ENCODE results near the gene CDKL2.
"Not testable (repeated sequence)": the region's sequence is repeated elsewhere in the genome, so short reads cannot be mapped to it uniquely, and the experiment has no call there.

CDKL2 gene

DNA sequence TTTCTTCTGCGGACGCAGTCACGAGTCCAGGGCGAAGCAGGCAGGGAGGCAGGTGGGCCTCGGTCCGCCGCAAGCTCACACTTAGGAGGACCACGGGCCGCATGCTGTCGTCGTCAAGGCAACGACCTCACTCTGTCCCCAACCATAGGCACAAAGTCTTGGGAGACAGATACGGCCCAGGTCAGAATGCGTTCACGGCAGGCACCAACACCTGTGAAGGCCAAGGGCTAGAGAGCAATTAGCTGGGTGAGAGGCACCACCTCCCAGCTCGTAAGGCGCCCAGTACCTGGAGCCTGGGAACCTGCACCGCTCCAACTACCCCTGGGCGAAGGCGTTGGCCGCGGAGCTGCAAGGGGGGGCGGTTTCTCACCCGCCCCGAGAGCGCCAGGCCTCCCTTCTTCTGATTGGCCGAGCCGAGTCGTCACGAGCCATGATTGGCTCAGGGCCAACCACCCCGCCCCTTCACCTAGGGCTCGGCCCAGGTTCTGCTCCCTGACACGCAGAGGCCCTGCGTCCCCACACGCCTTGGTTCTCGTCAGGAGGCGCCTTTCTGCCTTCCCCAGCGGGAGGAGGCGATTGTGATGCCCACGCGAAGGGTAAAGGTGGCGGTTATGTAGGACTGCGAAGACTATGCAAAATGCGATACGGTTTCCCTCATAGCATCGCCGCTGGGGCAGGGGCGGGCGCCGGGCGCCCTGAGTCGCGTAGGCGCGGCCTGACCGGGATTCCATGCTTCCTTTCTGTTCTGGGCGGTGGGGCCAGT is at the start of gene CDKL2:
TSS of gene CDKL2 (minus strand) at position 355 of the 763 bp plus-strand sequence. CDS start 4,540 bp downstream, outside the sequence.
- peak; percentile 79 for DNase-seq

DNA sequence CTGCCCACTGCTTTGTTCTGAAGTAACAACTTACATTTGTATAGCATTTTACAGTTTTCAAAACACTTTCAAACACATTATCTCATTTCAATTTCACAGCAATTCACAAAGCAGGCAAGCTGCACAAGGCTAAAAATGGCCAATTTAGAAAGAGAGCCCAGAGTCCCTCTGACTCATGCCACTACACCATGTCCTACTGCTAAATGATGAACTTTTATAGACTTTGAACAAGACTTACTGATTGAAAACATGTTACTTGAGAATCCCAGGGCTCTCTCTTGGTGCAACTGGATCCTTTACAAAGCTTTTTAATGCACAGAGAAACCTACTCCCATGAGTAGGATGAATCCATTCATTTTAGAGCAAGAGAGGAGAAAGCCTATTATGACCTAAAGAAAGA is 48.6 kb upstream of the CDKL2 start:
- DNase-seq = no peak

DNA sequence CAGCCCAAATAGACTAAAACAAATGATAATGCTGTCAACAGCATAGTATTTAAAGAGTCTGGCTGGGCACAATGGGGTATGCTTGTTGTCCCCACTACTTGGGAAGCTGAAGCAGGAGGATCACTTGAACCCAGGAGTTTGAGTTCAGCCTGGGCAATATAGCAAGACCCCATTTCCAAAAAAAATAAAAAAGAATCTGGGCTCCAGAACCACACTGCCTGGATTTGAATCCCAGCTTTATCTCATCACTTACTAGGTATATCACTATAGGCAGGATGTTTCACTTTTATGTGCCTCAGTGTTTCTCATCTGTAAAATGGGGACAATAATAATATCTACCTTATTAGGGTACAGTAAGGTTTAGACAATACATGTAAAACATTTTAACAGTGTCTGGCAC is 48.1 kb upstream of the CDKL2 start:
- DNase-seq = no peak

DNA sequence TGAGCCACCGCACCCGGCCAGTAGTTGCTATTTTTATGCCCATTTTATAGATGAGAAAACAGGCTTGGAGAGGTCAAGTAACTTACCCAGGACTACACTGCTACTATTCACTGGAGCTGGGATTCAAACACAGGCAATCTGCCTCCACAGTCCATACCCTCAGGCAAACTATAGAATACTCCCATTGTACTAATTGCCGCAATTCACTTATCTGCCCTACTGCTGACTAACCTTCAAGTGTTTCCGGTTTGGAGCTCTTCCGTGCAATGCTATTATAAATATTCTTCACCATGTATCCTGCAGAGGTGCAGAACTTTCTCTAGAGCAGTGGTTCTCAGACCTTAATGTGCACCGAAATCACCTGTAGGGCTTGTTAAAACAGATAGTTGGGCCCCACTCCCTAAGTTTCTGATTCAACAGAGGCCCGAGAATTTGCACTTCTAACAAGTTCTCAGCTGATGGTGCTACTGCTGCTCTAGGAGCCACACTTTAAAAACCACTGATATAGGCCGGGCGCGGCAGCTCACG is 44.7 kb upstream of the CDKL2 start:
- no peak for DNase-seq

DNA sequence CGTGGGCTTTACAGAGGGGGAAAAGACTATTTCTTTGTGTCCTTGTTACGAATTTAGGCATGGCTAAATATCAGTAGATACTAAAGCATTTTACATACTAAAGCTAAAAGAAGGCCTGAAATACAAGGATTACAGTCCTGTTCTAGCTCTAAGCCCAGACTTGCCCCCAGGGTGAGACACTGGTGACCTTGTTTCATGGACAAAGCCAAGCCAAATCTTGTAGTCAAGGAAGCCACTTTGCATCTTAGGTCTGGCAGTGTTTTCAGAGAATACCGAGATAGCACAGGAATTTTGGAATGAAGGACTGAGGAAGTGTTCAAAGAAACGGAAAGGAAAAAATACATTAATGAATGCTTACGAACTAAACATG is 43.6 kb upstream of the CDKL2 start:
- no peak for DNase-seq

DNA sequence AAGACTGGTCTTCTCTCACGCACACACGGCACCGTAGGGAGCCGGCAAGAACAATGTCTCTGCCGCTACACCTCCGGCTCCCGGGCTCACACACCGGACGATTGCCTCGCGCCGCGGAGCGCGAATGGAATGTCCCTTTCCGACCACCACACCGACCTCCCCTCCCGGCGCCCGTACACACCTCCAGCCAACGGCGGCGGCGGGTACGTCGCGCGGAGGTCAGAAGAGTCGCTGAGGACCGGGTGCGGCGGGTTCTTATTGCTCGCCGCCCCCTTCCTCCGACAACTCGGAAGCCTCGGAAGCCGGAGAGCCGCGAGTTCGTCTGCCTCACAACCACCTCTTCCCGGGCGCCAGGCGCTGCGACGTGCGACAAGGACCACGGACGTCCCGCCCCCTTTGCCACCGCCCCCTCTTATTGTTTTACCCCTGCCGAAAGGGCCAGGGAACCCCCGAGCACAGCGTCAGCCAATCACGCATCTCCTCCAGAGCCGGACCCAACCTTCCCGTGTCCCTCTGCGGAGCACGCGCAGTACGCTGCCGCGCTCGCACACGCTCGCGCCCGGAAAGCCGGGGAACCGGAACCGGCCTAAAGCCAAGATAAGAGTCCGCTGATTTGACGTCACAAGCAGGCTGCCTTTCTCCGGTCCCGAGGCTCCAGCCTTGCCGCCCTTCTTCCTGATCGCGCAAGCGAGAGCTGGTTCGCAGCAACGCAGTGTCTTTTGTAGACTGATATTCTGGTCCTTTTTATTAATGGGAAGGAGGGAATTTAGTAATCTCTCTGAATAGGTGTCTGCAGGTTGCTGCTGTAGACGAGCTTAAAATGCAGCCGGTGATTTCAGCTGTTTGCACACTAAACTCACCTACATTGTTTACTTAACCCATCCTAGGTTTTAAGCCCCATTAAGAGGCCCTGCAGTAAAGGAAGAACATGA is 43.0 kb upstream of the CDKL2 start, which contains the start of gene G3BP2:
TSS of gene G3BP2 (minus strand) at position 385 of the 932 bp plus-strand sequence. CDS start 11,386 bp downstream, outside the sequence.
- DNase-seq = peak; percentile 99

DNA sequence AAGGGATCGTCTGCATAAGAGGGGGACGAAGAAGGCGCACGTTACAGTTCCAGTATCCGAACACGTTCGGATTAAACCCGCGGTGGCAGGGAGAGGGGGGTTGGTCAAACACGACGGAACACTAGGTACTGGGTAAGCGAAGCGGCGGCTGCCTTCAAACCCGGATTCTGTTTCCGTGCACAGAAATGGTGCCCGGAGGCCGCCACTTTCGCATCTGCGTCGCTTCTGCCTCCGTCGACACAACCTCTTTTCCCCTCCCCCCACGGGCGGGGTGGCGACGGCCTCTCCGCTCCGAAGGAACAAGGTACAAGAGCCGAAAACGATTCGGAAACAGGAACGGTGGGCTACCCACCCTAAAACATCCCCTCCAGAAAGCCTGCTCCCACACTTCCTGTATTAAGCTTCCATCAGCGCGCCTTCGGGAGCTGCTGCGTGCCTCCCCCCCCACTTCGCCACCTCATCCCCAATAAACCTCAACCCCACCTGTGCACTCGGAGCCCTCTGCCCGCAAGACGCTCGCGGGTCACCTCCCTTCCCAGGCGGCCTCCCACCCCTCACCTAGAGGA is 42.2 kb upstream of the CDKL2 start:
- peak; percentile 46 for DNase-seq

DNA sequence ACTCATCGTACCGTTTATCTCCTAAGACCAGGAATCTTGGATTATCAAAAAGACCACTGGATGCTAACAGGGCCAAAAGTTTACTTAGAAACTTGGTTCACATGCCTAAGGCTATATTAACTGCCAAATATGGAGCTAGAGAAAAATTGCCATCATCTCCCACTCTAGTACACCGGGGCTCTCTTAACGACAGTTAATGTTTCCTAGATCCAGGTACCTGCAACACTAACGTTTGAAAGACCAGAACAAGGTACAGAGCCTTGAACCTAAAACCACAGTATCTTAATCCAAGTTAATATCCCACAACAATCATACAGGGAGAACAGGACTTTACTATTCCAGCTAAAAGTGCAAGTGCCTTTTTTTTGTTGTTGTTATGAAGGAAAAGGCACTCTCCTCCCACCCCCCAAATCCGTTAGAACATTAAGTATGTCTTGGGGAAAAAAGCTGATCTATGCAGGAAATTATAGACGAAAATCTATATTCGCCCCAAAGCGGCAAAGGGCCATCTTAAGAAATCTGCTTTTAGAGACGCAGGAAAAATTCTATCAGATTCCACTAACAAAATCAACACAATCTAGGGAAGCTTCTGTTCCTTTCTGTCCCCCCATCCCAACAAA is 41.6 kb upstream of the CDKL2 start:
- DNase-seq = no peak

DNA sequence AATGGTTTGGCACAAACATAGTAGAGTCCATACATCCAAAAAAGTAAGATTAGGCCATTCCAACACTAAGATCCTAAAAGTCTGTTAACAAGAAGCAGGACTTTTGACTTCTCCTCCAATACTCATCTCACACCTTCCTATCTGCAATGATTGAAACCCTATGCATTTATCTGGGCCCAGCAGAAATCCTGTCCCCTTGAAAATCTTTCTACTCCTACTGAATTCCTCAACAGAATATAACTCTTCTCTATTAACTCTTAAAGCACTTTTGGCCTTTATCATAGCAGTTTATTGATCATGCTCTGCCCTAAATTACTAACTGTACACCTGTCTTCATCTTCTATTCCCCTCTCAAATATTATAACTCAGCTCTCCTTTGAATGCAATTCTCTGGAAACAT is 38.3 kb upstream of the CDKL2 start:
- no peak for DNase-seq

DNA sequence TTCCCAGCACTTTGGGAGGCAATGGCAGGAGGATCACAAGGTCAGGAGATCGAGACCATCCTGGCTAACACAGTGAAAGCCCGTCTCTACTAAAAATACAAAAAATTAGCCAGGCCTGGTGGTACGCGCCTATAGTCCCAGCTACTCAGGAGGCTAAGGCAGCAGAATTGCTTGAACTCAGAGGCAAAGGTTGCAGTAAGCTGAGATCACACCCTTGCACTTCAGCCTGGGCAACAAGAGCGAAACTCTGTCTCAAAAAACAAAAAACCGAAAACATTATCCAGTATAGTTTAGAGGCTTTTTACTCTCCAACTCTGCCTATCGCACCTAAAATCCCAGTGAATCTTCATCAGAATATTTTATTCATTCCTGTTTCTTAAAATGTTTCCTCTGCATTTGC is 37.3 kb upstream of the CDKL2 start:
- not testable (repeated sequence) for DNase-seq

DNA sequence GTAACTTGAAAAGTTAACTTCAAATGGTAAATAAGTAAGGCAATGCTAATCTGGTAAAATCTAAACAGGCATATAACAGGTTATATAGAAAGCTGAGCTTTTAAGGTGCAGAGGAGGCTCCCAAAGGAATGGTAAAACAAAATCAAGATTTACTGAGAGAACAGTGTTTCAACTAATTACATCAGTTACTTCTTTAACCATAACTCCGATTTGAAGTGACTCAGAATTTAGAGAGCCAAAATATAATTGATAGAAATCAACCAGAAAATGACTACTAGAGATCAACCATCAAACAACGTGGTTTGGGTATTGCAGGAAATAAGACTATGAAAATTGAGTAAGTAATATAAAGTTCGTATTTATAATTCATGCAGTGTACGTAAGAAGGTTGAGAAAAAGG is 36.0 kb upstream of the CDKL2 start:
- DNase-seq = no peak

DNA sequence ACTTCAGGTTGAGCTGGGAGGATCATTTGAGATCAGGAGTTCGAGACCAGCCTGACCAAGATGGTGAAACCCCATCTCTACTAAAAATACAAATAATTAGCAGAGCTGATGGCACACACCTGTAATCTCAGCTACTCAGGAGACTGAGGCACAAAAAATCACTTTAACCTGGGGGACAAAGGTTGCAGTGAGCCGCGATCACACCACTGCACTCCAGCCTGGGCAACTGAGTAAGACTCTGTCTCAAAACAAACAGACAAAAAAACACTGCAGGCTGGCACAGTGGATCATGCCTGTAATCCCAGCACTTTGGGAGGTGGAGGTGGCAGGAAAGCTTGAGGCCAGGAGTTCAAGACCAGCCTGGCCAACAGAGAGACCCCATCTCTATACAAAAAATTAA is 34.3 kb upstream of the CDKL2 start:
- not testable (repeated sequence) for DNase-seq

DNA sequence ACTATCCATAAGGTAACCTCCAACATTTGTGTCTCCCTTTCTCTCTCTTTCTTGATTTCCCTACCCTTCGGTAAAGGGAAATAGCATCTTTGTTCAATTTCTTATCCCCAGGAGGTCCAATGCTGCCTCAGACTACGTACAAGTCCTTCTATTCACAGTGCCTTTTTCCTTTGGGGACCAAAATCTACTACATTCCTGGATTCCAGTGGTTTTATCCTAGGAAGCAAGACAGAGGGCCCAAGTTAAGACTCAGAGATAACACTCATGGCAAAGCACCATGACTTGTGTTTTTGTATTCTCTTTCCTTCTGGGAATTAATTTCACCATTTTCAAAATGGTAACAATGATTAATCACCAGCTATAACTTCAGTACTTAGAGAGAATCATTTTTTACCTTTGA is 32.3 kb upstream of the CDKL2 start:
- no peak for DNase-seq

DNA sequence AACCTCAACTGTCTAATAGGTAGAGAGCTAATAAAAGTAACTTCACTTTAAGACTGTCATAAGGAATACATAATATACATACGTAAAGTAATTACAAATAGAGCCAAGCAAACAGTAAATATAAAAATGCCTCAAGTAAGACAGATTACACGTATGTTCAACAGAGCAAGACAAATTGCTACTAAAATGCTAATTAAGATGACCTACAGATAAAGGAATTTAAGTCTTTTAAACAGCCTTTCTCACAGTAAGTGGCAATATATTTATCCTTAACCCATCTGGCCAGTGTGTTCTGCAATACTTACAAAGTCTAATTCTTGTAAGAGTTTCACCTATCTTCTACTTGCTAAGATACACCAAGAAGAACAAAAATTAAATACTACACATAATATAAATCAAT is 30.2 kb upstream of the CDKL2 start:
- no peak for DNase-seq

DNA sequence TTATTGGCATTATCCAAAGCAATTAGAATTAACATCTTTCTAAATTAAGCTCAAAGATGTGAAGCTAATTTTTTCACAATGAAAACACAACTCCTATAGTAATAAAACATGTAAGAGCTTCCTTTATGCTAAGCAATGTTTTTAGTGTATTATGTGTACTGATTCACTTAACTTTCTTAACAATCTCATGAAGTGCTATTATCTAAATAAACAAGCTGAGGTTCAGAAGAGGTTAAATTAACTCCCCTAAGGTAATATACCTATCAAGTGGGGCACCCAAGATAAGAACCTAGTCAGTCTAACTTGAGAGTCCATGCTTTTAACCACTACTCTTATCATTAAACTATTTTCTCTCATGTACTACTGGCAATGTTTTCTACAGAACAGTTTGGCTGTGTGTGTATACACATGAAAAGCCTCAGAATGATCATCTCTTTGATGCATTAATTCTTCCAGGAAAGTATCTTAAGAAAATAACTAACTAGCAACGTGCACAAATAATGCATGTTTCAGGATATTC is 29.2 kb upstream of the CDKL2 start:
- no peak for DNase-seq

DNA sequence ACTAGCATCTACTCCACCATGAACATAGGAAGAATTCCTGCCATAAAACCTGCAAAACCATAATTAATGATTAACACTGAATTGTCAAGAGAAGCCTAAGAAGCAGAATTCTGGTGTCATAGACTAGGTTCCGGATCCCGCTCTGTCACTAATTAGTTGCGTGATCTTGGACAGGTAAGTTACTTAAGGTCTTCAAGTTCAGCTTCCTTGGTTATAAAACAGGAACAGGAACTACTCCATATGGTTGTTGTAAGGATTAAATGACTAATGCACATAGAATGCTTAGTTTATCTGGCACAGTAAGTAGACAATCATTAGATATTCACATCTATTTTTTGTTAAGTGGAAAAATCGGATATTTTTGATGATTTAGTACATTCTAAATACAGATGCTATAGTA is 28.5 kb upstream of the CDKL2 start:
- DNase-seq = no peak

DNA sequence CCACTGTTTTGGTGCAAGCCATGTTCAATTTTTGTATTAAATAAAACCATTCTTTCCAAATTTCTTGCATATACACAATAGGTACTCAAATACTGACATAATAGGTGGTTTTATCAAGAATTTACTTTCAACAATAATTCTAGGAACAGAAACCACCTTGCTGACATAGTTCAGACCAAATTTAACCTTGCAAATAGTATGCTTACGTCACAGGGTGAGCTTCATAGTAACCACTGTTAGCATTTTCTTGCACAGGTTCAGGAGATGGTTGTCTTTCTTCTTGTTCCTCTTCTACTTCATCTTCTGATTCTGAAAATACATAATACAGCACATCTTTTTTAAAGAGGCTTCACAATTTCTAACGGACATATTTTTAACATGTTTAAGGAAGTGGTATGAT is 25.2 kb upstream of the CDKL2 start:
- DNase-seq = no peak

DNA sequence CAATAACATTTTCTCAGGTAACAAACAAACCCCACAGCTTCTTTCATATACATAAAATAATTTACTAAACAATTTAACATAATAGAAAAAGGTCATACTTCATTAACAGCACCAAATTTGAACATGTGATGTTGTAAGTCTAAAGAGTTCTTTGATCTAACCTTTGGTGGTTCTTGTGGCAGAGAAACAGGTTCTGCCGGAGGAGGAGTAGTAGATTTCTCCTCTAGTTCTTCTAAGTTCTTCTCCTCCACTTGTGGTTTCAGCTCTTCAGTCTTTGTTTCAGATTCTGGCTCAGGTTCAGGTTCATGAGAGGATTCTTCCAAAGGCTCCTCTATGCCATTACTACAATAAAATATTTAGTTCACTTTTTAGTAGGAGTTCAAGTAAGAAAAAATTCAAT is 24.6 kb upstream of the CDKL2 start:
- no peak for DNase-seq

DNA sequence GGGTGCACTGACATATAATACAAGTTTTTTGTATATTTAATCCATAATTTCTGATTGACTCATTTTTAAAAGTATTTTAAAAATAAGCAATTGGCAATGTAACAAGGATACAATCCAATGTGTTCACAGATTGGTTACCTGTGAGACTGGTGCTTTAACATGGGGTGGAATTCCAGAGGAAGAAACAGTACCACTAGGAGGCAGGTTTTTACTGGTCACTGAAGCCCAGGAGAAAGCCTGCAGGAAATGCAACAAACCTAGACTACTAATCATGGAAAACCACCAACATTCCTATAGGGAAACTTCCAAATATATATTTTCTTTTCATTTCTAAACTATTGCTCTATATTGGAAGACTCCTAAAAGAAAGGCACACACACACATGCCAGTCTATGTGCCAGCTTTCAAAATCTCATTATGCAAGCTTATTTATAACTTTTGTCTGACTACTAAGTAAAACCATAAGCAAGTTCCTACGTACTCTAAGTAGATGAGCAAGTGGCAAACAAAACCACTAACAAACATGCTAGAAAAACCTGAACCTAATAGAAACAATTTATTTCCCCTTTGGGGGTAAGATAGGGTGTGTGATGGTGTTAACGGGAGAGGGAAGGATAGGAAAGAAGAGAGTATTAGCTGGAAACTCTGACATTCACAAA is 23.6 kb upstream of the CDKL2 start:
- no peak for DNase-seq

DNA sequence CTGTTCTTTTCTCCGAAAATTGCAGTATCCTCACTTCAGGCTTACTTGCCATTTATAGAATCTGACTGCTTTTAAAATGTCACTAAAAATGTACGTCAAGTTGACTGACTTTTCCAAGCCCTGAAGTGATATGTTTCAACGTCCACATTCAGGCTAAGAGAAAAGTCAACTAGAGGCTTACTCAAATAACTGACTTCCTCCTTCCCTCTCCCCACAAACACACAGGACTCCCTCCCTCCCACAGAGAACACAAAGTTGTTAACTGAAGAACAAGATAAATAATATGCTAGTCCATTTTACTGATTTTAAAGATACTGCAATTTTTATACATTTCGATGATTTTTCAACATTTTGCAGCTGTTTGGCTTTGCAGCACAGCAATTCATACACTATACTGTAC is 13.8 kb upstream of the CDKL2 start:
- no peak for DNase-seq

DNA sequence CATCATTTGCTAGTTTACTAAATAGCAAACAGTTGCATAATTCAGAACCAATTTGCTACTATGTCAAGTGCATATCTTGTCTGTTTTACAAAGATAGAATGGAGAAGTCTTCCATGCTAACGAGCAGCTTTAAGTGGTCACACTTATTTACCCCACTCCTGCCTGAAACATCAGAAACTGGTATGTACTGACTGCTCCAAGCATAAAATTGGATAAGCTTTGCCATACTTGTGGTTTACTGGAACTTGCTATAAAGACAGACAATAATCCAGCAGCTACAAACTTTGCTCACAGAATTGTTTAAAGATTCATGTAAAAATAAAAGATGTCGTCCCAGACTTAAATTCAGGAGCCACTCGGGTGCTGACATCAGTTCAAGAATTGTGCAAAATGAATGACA is 13.3 kb upstream of the CDKL2 start:
- DNase-seq = no peak

DNA sequence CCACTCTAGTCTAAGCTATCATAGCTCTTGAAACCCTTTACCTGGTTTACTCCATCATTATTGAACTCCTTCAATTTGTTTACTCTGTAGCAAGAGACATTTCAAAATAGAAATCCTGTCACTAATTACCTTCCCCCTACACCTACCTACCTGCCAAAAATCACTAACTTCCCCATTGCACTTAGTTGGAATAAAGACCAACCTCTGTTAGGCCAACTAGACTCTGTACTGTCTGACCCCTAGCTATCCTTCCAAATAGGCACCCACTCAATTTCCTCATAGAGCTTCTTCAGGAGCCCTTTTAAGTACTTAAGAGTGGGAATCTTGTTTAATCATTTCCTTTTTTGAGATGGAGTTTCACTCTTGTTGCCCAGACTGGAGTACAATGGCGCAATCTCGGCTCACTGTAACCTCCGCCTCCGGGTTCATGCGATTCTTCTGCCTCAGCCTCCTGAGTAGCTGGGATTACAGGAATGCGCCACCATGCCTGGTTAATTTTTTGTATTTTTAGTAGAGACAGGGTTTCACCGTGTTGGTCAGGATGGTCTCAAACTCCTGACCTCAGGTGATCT is 8.9 kb upstream of the CDKL2 start:
- no peak for DNase-seq

Data from midbrain (tissue), 1 donor.